ENCODE measurements around the gene CRLF3. TPM values are rescaled to one million over a fixed set of nuclear protein-coding genes. Genes with fewer than 3 reads are reported as not detected.
"Not testable (repeated sequence)": the region's sequence is repeated elsewhere in the genome, so short reads cannot be mapped to it uniquely, and the experiment has no call there.

The CRLF3 gene
- total RNA-seq, 1 donor from 2014 or later, result 14.1 TPM

GRCh38 chr17:30782206-30782605 is 42.3 kb downstream of the CRLF3 start:
- Mint-ChIP-seq H3K4me3 (no peak overlapping the region), H3K36me3 (ENCODE audit: low read depth) (peaks cover 12% of the 10 kb centered on the region), H3K9me3 (no peaks in the 10 kb centered on the region), H3K4me1 (no peaks in the 10 kb centered on the region), H3K27ac (ENCODE audit: unreplicated experiment) (no peak overlapping the region), H3K27me3 (ENCODE audit: low read depth) (no peaks in the 10 kb centered on the region)
- DNase-seq (ENCODE audit: low read depth, low spot score), result no peak
- no peak for TF ChIP-seq CTCF (conservative IDR thresholded peaks at IDR 0.05)

GRCh38 chr17:30780343-30780742 is 44.1 kb downstream of the CRLF3 start:
- Mint-ChIP-seq H3K27me3 (ENCODE audit: low read depth) (no peaks in the 10 kb centered on the region), H3K9me3 (no peaks in the 10 kb centered on the region), H3K4me3 (no peak overlapping the region), H3K36me3 (ENCODE audit: low read depth) (peaks cover 12% of the 10 kb centered on the region), H3K4me1 (no peaks in the 10 kb centered on the region), H3K27ac (ENCODE audit: unreplicated experiment) (no peak overlapping the region)
- DNase-seq (ENCODE audit: low read depth, low spot score), result no peak
- TF ChIP-seq CTCF (conservative IDR thresholded peaks at IDR 0.05), result no peak

GRCh38 chr17:30768771-30769170 is 55.7 kb downstream of the CRLF3 start:
- H3K36me3 Mint-ChIP-seq (ENCODE audit: low read depth), result peaks cover 15% of the 10 kb centered on the region
- not testable (repeated sequence) for DNase-seq (ENCODE audit: low read depth, low spot score); H3K4me3 Mint-ChIP-seq; H3K9me3 Mint-ChIP-seq; H3K27me3 Mint-ChIP-seq (ENCODE audit: low read depth); H3K27ac Mint-ChIP-seq (ENCODE audit: unreplicated experiment); H3K4me1 Mint-ChIP-seq

GRCh38 chr17:30767641-30768404 is 56.7 kb downstream of the CRLF3 start:
- not testable (repeated sequence) for DNase-seq (ENCODE audit: low read depth, low spot score); H3K4me3 Mint-ChIP-seq; H3K9me3 Mint-ChIP-seq; H3K27ac Mint-ChIP-seq (ENCODE audit: unreplicated experiment); H3K27me3 Mint-ChIP-seq (ENCODE audit: low read depth); H3K4me1 Mint-ChIP-seq
- H3K36me3 Mint-ChIP-seq (ENCODE audit: low read depth), result peaks cover 13% of the 10 kb centered on the region

- Mint-ChIP-seq H3K27me3 (ENCODE audit: low read depth) (no peaks in the 10 kb centered on the region), H3K27ac (ENCODE audit: unreplicated experiment) (no peak overlapping the region), H3K9me3 (no peaks in the 10 kb centered on the region), H3K4me1 (no peaks in the 10 kb centered on the region), H3K4me3 (no peak overlapping the region), H3K36me3 (ENCODE audit: low read depth) (peaks cover 5% of the 10 kb centered on the region)
- no peak for TF ChIP-seq CTCF (conservative IDR thresholded peaks at IDR 0.05)
- DNase-seq (ENCODE audit: low read depth, low spot score), result no peak
Observed at GRCh38 chr17:30761060-30761459, 63.4 kb downstream of the CRLF3 start.

- not testable (repeated sequence) for DNase-seq (ENCODE audit: low read depth, low spot score); H3K9me3 Mint-ChIP-seq; H3K4me3 Mint-ChIP-seq; H3K27ac Mint-ChIP-seq (ENCODE audit: unreplicated experiment); H3K4me1 Mint-ChIP-seq; H3K27me3 Mint-ChIP-seq (ENCODE audit: low read depth)
- peaks cover 11% of the 10 kb centered on the region for H3K36me3 Mint-ChIP-seq (ENCODE audit: low read depth)
Observed at GRCh38 chr17:30753291-30753690, 71.2 kb downstream of the CRLF3 start.

- H3K36me3 Mint-ChIP-seq (ENCODE audit: low read depth), result peaks cover 15% of the 10 kb centered on the region
- DNase-seq (ENCODE audit: low read depth, low spot score); H3K27ac Mint-ChIP-seq (ENCODE audit: unreplicated experiment); H3K9me3 Mint-ChIP-seq; H3K27me3 Mint-ChIP-seq (ENCODE audit: low read depth); H3K4me3 Mint-ChIP-seq; H3K4me1 Mint-ChIP-seq: not testable (repeated sequence)
Observed at GRCh38 chr17:30750982-30751381, 73.5 kb downstream of the CRLF3 start.

- not testable (repeated sequence) for H3K27me3 Mint-ChIP-seq (ENCODE audit: low read depth); H3K9me3 Mint-ChIP-seq; DNase-seq (ENCODE audit: low read depth, low spot score); H3K27ac Mint-ChIP-seq (ENCODE audit: unreplicated experiment); H3K4me1 Mint-ChIP-seq; H3K36me3 Mint-ChIP-seq (ENCODE audit: low read depth); H3K4me3 Mint-ChIP-seq
Observed at GRCh38 chr17:30747621-30748020, 76.9 kb downstream of the CRLF3 start.

- not testable (repeated sequence) for H3K27me3 Mint-ChIP-seq (ENCODE audit: low read depth); DNase-seq (ENCODE audit: low read depth, low spot score); H3K9me3 Mint-ChIP-seq; H3K27ac Mint-ChIP-seq (ENCODE audit: unreplicated experiment); H3K4me3 Mint-ChIP-seq; H3K36me3 Mint-ChIP-seq (ENCODE audit: low read depth)
- peaks cover 11% of the 10 kb centered on the region for H3K4me1 Mint-ChIP-seq
Observed at GRCh38 chr17:30742669-30743068, 81.8 kb downstream of the CRLF3 start.

- H3K27me3 Mint-ChIP-seq (ENCODE audit: low read depth); H3K36me3 Mint-ChIP-seq (ENCODE audit: low read depth); DNase-seq (ENCODE audit: low read depth, low spot score); H3K9me3 Mint-ChIP-seq; H3K27ac Mint-ChIP-seq (ENCODE audit: unreplicated experiment): not testable (repeated sequence)
- peak overlapping the region; percentile 12 for H3K4me3 Mint-ChIP-seq
- H3K4me1 Mint-ChIP-seq, result peaks cover 31% of the 10 kb centered on the region
Observed at GRCh38 chr17:30736371-30736770, 88.1 kb downstream of the CRLF3 start.

- Mint-ChIP-seq H3K27ac (ENCODE audit: unreplicated experiment) (peak overlapping the region; percentile 90), H3K4me1 (peaks cover 25% of the 10 kb centered on the region), H3K4me3 (peak overlapping the region; percentile 84)
- H3K36me3 Mint-ChIP-seq (ENCODE audit: low read depth); DNase-seq (ENCODE audit: low read depth, low spot score); H3K27me3 Mint-ChIP-seq (ENCODE audit: low read depth); H3K9me3 Mint-ChIP-seq: not testable (repeated sequence)
Observed at GRCh38 chr17:30735644-30736043, 88.8 kb downstream of the CRLF3 start.

Data from neural crest cell (in vitro differentiated cells).